Peyer's patch (tissue), 4 donors: ENCODE data around the gene LARP4B. TPM values are rescaled to one million over a fixed set of nuclear protein-coding genes. Genes with fewer than 3 reads are reported as not detected.

ENCODE experiments used
- DNase-seq, 3 donors: peaks; one replicate each; pipeline ENCODE4 v3.0.0-alpha.2; 2017 to 2019
- H3K27ac ChIP-seq, 4 donors: fragments of 200-600 bp; sonication (generic); one replicate each; pipeline ENCODE4 v1.5.1; 2016 to 2019
- H3K27me3 ChIP-seq, 2 donors: fragments of 200-600 bp; sonication (generic); one replicate each; pipeline ENCODE4 v1.5.1; 2019
- H3K36me3 ChIP-seq, 3 donors: fragments of 200-600 bp; sonication (generic); one replicate each; pipeline ENCODE4 v1.5.1; 2016 to 2019
- H3K4me1 ChIP-seq, 4 donors: fragments of 200-600 bp; sonication (generic); one replicate each; pipeline ENCODE4 v1.5.1; 2016 to 2019
- H3K4me3 ChIP-seq, 4 donors: fragments of 200-600 bp; sonication (generic); 1 replicate in 3 of 4; 2 replicates in 1 of 4; pipeline ENCODE4 v1.5.1; 2016 to 2019; ENCODE audit warnings: mild to moderate bottlenecking in 1 of 4
- H3K9me3 ChIP-seq, 4 donors: fragments of 200-600 bp; sonication (generic); one replicate each; pipeline ENCODE4 v1.5.1; 2016 to 2019; ENCODE audit warnings: mild to moderate bottlenecking in 1 of 4
- CTCF ChIP-seq, 6 experiments: fragments of 450-650 bp in 4 of 6; fragments of 200-600 bp in 2 of 6; sonication (generic) in 1 of 6; IDR thresholded peaks; one replicate each; pipeline ENCODE4 v1.5.1; 2017 to 2019; ENCODE audit warnings: antibody characterized with exemption in 6 of 6, mild to moderate bottlenecking in 3 of 6, moderate library complexity in 1 of 6
- POLR2A ChIP-seq, 2 donors: fragments of 450-650 bp; IDR thresholded peaks; one replicate each; pipeline ENCODE4 v1.5.1; 2017; ENCODE audit warnings: antibody characterized with exemption in 2 of 2, mild to moderate bottlenecking in 2 of 2, moderate library complexity in 2 of 2
- total RNA-seq, 4 donors: library from RNA; depleted of rRNA; stranded (reverse); fragments of >200 nt; gene quantifications; one replicate each; pipeline ENCODE4 v1.1.0, GENCODE V29; 2016

The LARP4B gene
- total RNA-seq, 4 donors from 2014 or later: 77.2 to 106 (median 93.3) TPM

- DNase-seq: peak in 2 of 3 donors; percentile 38 to 46
- Histone ChIP-seq H3K9me3 (no peaks in the 10 kb centered on the region), H3K4me3 (peak overlapping the region; percentile 67 to 94 (median 85)), H3K4me1 (peaks cover 0 to 55% (median 9%) of the 10 kb centered on the region in 4 donors), H3K36me3 (no peaks in the 10 kb centered on the region), H3K27me3 (no peaks in the 10 kb centered on the region), H3K27ac (peak overlapping the region; percentile 89 to 99 (median 96))
- TF ChIP-seq POLR2A (IDR thresholded peaks at IDR 0.05): no peak
- no peak for TF ChIP-seq CTCF (IDR thresholded peaks at IDR 0.05)
These were observed 1.4 kb downstream of the LARP4B start for GRCh38 chr10:929960-930624.

- no peak overlapping the region for H3K27ac ChIP-seq
- peaks cover 0 to 56% (median 7%) of the 10 kb centered on the region in 4 donors for H3K4me1 ChIP-seq
- H3K9me3 ChIP-seq: no peaks in the 10 kb centered on the region
- H3K4me3 ChIP-seq: no peak overlapping the region
- H3K36me3 ChIP-seq: no peaks in the 10 kb centered on the region
- TF ChIP-seq POLR2A (IDR thresholded peaks at IDR 0.05) (no peak), CTCF (IDR thresholded peaks at IDR 0.05) (no peak)
- no peaks in the 10 kb centered on the region for H3K27me3 ChIP-seq
- DNase-seq: peak in 2 of 3 donors; percentile 5 to 6
These were observed 4.4 kb downstream of the LARP4B start for GRCh38 chr10:927131-927530.

GRCh38 chr10:926075-926698 lies 5.3 kb downstream of the LARP4B start:
- TF ChIP-seq CTCF (IDR thresholded peaks at IDR 0.05) (no peak), POLR2A (IDR thresholded peaks at IDR 0.05) (no peak)
- no peaks in the 10 kb centered on the region for H3K9me3 ChIP-seq
- H3K4me3 ChIP-seq: no peak overlapping the region
- H3K36me3 ChIP-seq: no peaks in the 10 kb centered on the region
- DNase-seq: peak in 2 of 3 donors; percentile 4 to 48
- H3K27me3 ChIP-seq: no peaks in the 10 kb centered on the region
- H3K4me1 ChIP-seq: peaks cover 0 to 56% (median 6%) of the 10 kb centered on the region in 4 donors
- peak overlapping the region in 1 of 4 donors; percentile 38 for H3K27ac ChIP-seq

- no peak overlapping the region for H3K4me3 ChIP-seq
- DNase-seq: peak in 2 of 3 donors; percentile 6 to 25
- TF ChIP-seq POLR2A (IDR thresholded peaks at IDR 0.05) (no peak), CTCF (IDR thresholded peaks at IDR 0.05) (no peak)
- no peak overlapping the region for H3K27ac ChIP-seq
- H3K9me3 ChIP-seq: no peaks in the 10 kb centered on the region
- H3K36me3 ChIP-seq: no peaks in the 10 kb centered on the region
- H3K4me1 ChIP-seq: peaks cover 0 to 50% (median 6%) of the 10 kb centered on the region in 4 donors
- no peaks in the 10 kb centered on the region for H3K27me3 ChIP-seq
These were observed 7.0 kb downstream of the LARP4B start for GRCh38 chr10:924524-924859.

- H3K36me3 ChIP-seq: no peaks in the 10 kb centered on the region
These were observed 7.5 kb downstream of the LARP4B start for GRCh38 chr10:923844-924523.

More at GRCh38 chr10:923844-924523, 7.5 kb downstream of the LARP4B start:
- Histone ChIP-seq H3K4me3 (no peak overlapping the region), H3K27ac (no peak overlapping the region), H3K9me3 (no peaks in the 10 kb centered on the region), H3K4me1 (peaks cover 0 to 45% (median 6%) of the 10 kb centered on the region in 4 donors), H3K27me3 (no peaks in the 10 kb centered on the region)
- no peak for TF ChIP-seq CTCF (IDR thresholded peaks at IDR 0.05)
- TF ChIP-seq POLR2A (IDR thresholded peaks at IDR 0.05): no peak
- peak in 2 of 3 donors; percentile 11 to 15 for DNase-seq
